Smooth muscle cell (in vitro differentiated cells): ENCODE measurements around the gene TMEM253. TPM values are rescaled to one million over a fixed set of nuclear protein-coding genes. Genes with fewer than 3 reads are reported as not detected.

Experiments
- DNase-seq: peaks from one replicate; lab custom pipeline; 2025; ENCODE audit not compliant: unreplicated experiment; lab: John Stamatoyannopoulos, UW
- H2AFZ ChIP-seq: fragments of 200-600 bp; sonication (generic); 2 replicates; pipeline ENCODE4 v1.6.0; 2016; ENCODE audit warnings: antibody characterized with exemption, low read depth, mild to moderate bottlenecking
- H3F3A ChIP-seq: fragments of 200-600 bp; sonication (generic); 2 replicates; pipeline ENCODE4 v1.6.0; 2017; ENCODE audit warnings: antibody characterized with exemption, low read depth
- H3K27ac ChIP-seq: fragments of 200-600 bp; sonication (generic); 2 replicates; pipeline ENCODE4 v1.5.1; 2016; ENCODE audit warnings: low read depth, mild to moderate bottlenecking
- H3K27me3 ChIP-seq: fragments of 200-600 bp; sonication (generic); 2 replicates; pipeline ENCODE4 v1.6.1; 2016; ENCODE audit warnings: low read depth, mild to moderate bottlenecking
- H3K36me3 ChIP-seq: fragments of 200-600 bp; sonication (generic); 2 replicates; pipeline ENCODE4 v1.5.1; 2016; ENCODE audit warnings: low read depth
- H3K4me1 ChIP-seq: fragments of 200-600 bp; sonication (generic); 2 replicates; pipeline ENCODE4 v1.5.1; 2016; ENCODE audit warnings: low read depth
- H3K4me2 ChIP-seq: fragments of 200-600 bp; sonication (generic); 2 replicates; pipeline ENCODE4 v1.6.0; 2016; ENCODE audit warnings: mild to moderate bottlenecking
- H3K4me3 ChIP-seq: fragments of 200-600 bp; sonication (generic); 2 replicates; pipeline ENCODE4 v1.5.1; 2016; ENCODE audit warnings: mild to moderate bottlenecking
- H3K79me2 ChIP-seq: fragments of 200-600 bp; sonication (generic); 2 replicates; pipeline ENCODE4 v1.6.0; 2016; ENCODE audit warnings: low read depth, mild to moderate bottlenecking
- H3K9ac ChIP-seq: fragments of 200-600 bp; sonication (generic); 2 replicates; pipeline ENCODE4 v1.6.0; 2016; ENCODE audit warnings: low read depth
- H3K9me3 ChIP-seq: fragments of 200-600 bp; sonication (generic); replicated peaks from 2 replicates; pipeline ENCODE4 v1.5.1; 2016; ENCODE audit warnings: low read depth
- H4K20me1 ChIP-seq: fragments of 200-600 bp; sonication (generic); 2 replicates; pipeline ENCODE4 v1.6.0; 2016; ENCODE audit warnings: low read depth
- WGBS: methylation state at CpG from one replicate; pipeline ENCODE4 v1.1.7; 2016; ENCODE audit warnings: low lambda C conversion rate; 5-methylcytosine and 5-hydroxymethylcytosine counted together
- polyA plus RNA-seq: library from polyadenylated mRNA; unstranded; fragments of >200 nt; fragmentation: Nextera tagmentation; extraction: Ambion mirVana; gene quantifications from 2 replicates; pipeline ENCODE4 v1.2.1, GENCODE V29; 2016
- total RNA-seq: library from RNA; depleted of rRNA; stranded (reverse); fragments of >200 nt; gene quantifications from 2 replicates; pipeline ENCODE4 v1.2.3, GENCODE V29; 2014
- TF ChIP-seq, protein P1 (sequence below): fragments of 200-600 bp; sonication (generic); IDR thresholded peaks from 2 replicates; pipeline ENCODE4 v1.5.1; 2017; ENCODE audit warnings: borderline replicate concordance, mild to moderate bottlenecking, antibody characterized with exemption; ENCODE audit not compliant: insufficient read depth, poor library complexity, severe bottlenecking

Gene TMEM253
- total and polyA plus RNA-seq, 2 experiments from 2014 or later, result 0.41 to 1.0 TPM

DNA sequence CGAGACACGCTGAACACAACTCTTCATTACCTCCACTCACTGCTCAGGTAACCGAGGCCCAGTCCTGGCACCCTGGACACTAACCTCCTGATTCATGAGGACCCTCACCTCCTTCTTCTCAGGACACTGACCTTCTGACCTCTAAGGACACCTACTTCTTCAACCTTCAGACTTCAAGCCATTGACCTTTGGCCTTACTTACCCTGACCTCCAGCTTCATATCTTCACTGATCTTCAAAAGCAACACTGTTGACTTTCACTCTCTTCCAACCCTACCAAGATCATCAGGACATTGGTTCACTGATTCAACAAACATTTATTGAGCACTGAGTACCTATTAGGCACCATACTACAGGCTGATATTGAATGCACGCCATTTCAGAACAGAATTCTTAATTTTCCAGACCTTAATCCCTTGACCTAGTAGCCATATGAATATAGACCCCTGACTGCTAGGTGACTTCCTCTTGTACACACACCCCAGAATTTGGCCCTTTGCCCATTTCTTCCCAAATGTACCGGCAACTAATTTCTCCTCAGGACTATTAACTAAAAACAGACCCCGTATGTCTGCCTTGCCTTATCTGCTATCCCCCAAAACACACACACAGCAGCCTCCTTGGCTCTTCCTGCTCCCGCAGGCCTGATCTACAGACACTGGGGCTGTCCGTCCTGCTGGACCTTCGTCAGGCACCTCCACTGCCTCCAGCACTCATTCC is 25.0 kb upstream of the TMEM253 start:
- no peaks in the 10 kb centered on the region for H3K27me3 ChIP-seq
- DNase-seq, result no peak
- H3K79me2 ChIP-seq, result peaks cover 60% of the 10 kb centered on the region
- H3K4me2 ChIP-seq, result no peak overlapping the region
- H3K4me1 ChIP-seq, result peaks cover 7% of the 10 kb centered on the region
- peak overlapping the region; percentile 44 for H3K27ac ChIP-seq
- peaks cover 53% of the 10 kb centered on the region for H4K20me1 ChIP-seq
- peaks cover 40% of the 10 kb centered on the region for H3F3A ChIP-seq
- H3K36me3 ChIP-seq, result peaks cover 10% of the 10 kb centered on the region
- no peaks in the 10 kb centered on the region for H3K9me3 ChIP-seq
- 93% methylated on average over 7 of the region's 9 CpGs for WGBS
- no peak overlapping the region for H2AFZ ChIP-seq
- H3K4me3 ChIP-seq, result no peak overlapping the region
- TF ChIP-seq, protein P1, sequence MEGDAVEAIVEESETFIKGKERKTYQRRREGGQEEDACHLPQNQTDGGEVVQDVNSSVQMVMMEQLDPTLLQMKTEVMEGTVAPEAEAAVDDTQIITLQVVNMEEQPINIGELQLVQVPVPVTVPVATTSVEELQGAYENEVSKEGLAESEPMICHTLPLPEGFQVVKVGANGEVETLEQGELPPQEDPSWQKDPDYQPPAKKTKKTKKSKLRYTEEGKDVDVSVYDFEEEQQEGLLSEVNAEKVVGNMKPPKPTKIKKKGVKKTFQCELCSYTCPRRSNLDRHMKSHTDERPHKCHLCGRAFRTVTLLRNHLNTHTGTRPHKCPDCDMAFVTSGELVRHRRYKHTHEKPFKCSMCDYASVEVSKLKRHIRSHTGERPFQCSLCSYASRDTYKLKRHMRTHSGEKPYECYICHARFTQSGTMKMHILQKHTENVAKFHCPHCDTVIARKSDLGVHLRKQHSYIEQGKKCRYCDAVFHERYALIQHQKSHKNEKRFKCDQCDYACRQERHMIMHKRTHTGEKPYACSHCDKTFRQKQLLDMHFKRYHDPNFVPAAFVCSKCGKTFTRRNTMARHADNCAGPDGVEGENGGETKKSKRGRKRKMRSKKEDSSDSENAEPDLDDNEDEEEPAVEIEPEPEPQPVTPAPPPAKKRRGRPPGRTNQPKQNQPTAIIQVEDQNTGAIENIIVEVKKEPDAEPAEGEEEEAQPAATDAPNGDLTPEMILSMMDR, result no peak
- H3K9ac ChIP-seq, result no peak overlapping the region

DNA sequence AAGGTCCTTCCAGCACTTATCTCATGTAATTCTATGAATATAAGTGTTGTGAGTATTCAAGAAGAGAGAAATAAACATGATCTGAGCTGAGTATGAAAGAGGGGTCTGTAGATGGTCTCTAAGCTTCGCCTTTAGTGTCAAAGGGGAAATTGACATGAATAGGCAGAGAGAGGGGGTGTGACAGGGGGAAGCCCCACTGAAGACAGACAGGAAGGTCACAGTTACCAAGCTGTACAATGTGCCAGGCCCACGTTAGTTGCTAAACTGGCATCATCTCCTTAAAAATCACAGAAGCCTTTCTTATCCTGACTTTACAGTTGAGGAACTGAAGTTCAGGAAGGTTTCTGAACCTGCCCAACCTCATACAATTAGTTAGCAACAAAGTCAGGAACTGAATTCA is 23.2 kb upstream of the TMEM253 start:
- Histone ChIP-seq H3K4me1 (no peaks in the 10 kb centered on the region), H3K9me3 (no peaks in the 10 kb centered on the region), H3K27me3 (no peaks in the 10 kb centered on the region), H3K79me2 (peaks cover 56% of the 10 kb centered on the region), H3K36me3 (peaks cover 10% of the 10 kb centered on the region), H4K20me1 (peaks cover 68% of the 10 kb centered on the region), H3K9ac (no peak overlapping the region), H2AFZ (no peak overlapping the region), H3K4me3 (no peak overlapping the region), H3F3A (peaks cover 39% of the 10 kb centered on the region), H3K4me2 (no peak overlapping the region), H3K27ac (peak overlapping the region; percentile 15)
- 97% methylated on average over 2 of the region's 2 CpGs for WGBS
- DNase-seq, result no peak
- TF ChIP-seq, protein P1, result no peak

GRCh38 chr14:21078287-21078686 is 22.6 kb upstream of the TMEM253 start:
- peak overlapping the region; percentile 15 for H3K27ac ChIP-seq
- H2AFZ ChIP-seq, result no peak overlapping the region
- H3K79me2 ChIP-seq, result peaks cover 50% of the 10 kb centered on the region
- H3K4me2 ChIP-seq, result no peak overlapping the region
- no peaks in the 10 kb centered on the region for H3K4me1 ChIP-seq
- no peak overlapping the region for H3K4me3 ChIP-seq
- 96% methylated on average over 5 of the region's 5 CpGs for WGBS
- no peak for DNase-seq
- H3K36me3 ChIP-seq, result peaks cover 10% of the 10 kb centered on the region
- no peaks in the 10 kb centered on the region for H3K9me3 ChIP-seq
- H3K27me3 ChIP-seq, result no peaks in the 10 kb centered on the region
- no peak overlapping the region for H3K9ac ChIP-seq
- peaks cover 38% of the 10 kb centered on the region for H3F3A ChIP-seq
- TF ChIP-seq, protein P1, result no peak
- H4K20me1 ChIP-seq, result peaks cover 66% of the 10 kb centered on the region

- Histone ChIP-seq H2AFZ (no peak overlapping the region), H3K36me3 (peaks cover 10% of the 10 kb centered on the region), H3K4me3 (no peak overlapping the region), H4K20me1 (peaks cover 64% of the 10 kb centered on the region), H3K27ac (no peak overlapping the region), H3F3A (peaks cover 36% of the 10 kb centered on the region), H3K4me1 (no peaks in the 10 kb centered on the region), H3K9ac (no peak overlapping the region), H3K9me3 (no peaks in the 10 kb centered on the region), H3K79me2 (peaks cover 46% of the 10 kb centered on the region), H3K4me2 (no peak overlapping the region), H3K27me3 (no peaks in the 10 kb centered on the region)
- WGBS, result 95% methylated on average over 10 of the region's 10 CpGs
- TF ChIP-seq, protein P1, result no peak
- DNase-seq, result no peak
These were observed 22.1 kb upstream of the TMEM253 start for GRCh38 chr14:21078726-21079125.
